HFF-Myc (cell line): ENCODE results near the gene CACNA1C.

ENCODE experiments used
- DNase-seq: peaks from one replicate; pipeline ENCODE4 v3.0.0-alpha.2; 2011; ENCODE audit warnings: low read depth; ENCODE audit errors: extremely low read depth
- H3K4me3 ChIP-seq: replicated peaks from 2 replicates; pipeline ENCODE4 v1.5.1; 2011; ENCODE audit warnings: low read depth, mild to moderate bottlenecking, control low read depth, low read length
- CTCF ChIP-seq: IDR thresholded peaks from 2 replicates; pipeline ENCODE4 v1.5.1; 2012; ENCODE audit warnings: mild to moderate bottlenecking, low read depth, low read length, control low read depth; ENCODE audit errors: missing control alignments

CACNA1C gene

DNA sequence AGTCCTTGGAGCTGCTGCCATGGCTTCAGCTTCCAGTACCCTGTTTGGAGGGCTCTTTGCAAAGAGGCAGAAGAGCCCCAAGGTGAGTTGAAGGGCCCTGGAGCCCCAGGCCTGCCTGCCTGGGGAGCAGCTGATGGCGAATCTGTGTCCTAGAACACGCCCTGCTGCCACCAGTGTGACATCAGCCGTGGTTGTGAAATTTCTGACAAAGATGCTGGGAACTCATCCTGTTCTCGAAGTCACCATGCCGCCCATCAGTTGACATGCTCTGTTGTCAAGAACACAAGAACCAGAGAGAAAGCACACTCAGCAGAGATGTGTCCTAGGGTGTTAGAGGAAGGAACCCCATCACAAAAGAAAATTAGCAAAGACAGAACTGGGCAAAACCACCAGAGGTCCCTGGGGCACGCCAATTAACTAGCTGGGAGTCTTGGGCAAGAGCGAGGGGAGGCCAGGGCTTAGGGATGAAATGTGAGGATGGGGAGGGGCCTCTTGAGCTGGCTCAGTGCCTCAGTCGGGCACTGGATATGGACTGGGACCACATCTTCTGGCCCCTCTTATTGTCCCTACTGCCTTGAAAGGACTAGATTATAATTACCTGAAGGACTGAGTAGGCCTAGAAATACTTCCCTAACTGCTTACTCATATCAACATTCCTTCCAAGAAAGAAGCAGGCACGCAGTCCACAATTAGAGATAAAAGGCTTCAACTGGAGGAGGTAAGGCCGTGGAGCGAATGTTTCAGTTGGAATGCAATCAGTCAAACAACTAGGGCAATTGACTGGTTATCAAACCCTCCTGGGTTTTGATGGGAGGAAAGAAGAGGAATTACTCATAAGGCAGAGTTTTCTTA lies 163.1 kb downstream of the CACNA1C start:
- no peak overlapping the region for H3K4me3 ChIP-seq
- no peak for TF ChIP-seq CTCF
- no peak for DNase-seq

GRCh38 chr12:2218706-2219105 lies 165.9 kb downstream of the CACNA1C start:
- no peak overlapping the region for H3K4me3 ChIP-seq
- no peak for DNase-seq
- TF ChIP-seq CTCF, result no peak

- no peak for TF ChIP-seq CTCF
- DNase-seq, result no peak
- no peak overlapping the region for H3K4me3 ChIP-seq
These were observed 168.3 kb downstream of the CACNA1C start for GRCh38 chr12:2221030-2221621.

DNA sequence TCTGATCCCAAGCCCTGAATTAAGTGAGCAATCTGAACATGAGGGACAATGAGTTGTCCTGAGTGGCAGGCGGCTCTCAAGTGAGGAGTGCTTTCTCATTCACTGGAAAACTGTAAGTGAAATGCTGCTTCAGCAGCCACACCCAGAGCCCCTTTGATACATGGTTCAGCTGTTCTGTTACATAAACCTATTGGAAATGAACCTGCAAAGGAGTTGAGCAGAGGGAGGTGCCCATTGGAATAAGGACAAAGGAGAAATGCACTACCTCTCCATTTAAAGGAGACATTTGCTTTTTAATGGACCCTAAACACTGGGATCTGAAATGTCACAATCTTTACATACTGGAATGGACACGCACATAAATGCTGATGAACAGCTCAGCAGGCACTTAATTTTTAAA lies 169.9 kb downstream of the CACNA1C start:
- no peak overlapping the region for H3K4me3 ChIP-seq
- no peak for DNase-seq
- TF ChIP-seq CTCF, result no peak

- no peak for DNase-seq
- TF ChIP-seq CTCF, result no peak
- no peak overlapping the region for H3K4me3 ChIP-seq
These were observed 172.2 kb downstream of the CACNA1C start for GRCh38 chr12:2224961-2225360.

DNA sequence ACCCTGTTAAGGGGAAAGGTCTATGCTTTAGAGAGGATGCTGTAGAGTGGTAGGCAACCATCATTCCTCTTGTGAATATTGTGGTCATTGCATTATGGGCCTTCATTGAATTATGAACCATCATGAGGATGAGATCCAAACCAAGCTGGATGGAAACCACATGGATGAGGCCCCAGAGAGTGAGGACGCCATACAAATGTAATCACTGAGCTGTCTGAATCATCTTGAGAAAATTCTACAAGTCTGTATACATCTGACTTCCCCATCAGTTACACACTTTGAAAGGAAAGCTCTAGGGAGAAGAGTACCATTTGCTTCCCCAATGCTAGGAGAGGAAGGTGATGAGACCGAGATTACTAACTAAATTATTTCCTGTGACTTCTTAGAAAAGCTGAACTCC lies 172.9 kb downstream of the CACNA1C start:
- no peak for DNase-seq
- H3K4me3 ChIP-seq, result no peak overlapping the region
- no peak for TF ChIP-seq CTCF
